Measurements from ENCODE around the gene LEKR1.

The LEKR1 gene

DNA sequence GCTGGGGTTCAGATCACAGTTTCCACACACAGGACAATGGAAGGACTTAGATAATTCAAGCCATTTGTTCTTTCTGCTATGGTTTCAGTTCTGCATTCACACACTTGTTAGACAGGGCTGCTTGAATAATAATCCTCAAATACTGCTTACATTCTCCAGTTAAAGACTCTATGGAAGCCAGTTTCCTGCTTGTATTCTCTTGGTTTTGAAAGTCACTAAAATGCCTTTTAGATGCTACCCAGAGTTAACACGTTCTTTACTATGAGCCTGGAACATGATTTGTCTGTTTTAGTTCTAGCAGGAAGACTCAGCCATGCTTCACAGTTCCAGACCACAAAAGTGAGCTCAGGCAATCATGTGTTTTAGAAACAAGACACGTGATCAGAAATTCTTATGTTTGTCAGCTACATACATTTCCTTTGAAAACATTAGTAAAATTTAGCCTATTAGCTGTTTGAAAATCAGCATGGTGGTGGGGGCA, 152.4 kb downstream of the LEKR1 start:
- DNase-seq (ENCODE audit: low read depth, low spot score) = no peak

DNA sequence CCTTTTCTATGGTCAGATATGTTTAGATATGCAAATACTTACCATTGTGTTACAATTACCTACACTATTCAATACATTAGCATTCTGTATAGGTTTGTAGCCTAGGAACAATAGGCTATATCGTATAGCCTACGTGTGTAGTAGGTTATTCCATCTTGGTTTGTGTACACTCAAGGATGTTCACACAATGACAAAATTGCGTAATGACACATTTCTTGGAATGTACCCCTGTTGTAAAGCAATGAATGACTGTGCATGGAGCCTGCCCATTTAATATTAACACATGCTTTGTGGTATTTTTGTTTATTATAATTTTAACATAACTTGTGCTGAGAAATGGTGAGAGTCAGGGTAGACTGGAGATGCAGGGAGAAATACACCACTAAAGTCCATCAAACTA, 154.9 kb downstream of the LEKR1 start:
- DNase-seq (ENCODE audit: low read depth, low spot score) = no peak

DNA sequence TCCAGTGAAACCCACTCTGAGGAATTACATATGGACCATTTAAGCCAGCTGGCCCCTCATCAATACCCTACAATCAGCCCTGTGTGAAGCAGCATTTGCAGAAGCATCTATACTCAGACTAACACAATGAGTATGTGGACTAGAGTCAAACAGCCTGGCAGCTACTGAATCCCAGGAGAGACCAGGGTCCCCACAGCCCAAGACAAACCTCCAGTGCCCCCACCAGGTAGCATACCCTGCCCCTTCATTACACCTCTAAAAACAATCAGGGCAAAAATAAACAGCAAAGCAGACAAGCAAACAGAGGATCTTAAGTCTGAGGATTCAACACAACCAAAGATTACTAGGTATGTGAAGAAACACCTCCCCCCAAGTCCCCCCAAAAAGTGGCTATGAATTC, 157.4 kb downstream of the LEKR1 start:
- no peak for DNase-seq (ENCODE audit: low read depth, low spot score)

DNA sequence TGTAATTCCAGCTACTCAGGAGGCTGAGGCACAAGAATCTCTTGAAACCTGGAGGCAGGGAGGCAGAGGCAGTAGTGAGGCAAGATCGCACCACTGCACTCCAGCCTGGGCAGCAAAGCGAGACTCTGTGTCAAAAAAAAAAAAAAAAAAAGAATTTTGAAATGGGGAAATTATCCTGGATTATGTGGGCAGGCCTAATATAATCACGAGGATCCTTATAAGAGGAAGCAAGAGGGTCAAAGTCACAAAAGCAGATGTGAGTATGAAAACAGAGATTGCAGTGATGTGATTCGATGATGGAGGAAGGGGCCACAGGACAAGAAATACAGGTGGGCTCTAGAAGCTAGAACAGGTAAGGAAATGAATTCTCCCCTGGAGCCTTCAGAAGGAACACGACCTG, 159.6 kb downstream of the LEKR1 start:
- DNase-seq (ENCODE audit: low read depth, low spot score) = no peak

DNA sequence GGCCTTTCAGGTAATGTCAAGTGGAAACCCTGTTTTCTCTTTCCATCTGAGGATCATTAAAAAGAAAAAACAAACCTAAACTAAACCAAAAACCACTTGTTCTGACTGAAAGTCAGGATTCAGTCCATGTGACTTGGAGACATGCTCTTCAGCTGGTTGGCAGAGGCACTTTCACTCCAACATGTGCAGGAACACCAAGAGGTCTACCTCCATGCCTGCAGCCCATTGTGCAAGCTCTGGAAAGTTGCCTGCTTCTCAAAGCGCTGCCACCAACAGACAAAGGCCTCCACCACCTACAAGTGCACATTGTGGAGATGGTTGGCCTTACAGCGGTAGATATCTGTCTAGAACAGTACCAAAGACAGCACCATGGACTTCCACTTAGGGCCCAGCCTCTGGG, 161.8 kb downstream of the LEKR1 start:
- no peak for DNase-seq (ENCODE audit: low read depth, low spot score)

DNA sequence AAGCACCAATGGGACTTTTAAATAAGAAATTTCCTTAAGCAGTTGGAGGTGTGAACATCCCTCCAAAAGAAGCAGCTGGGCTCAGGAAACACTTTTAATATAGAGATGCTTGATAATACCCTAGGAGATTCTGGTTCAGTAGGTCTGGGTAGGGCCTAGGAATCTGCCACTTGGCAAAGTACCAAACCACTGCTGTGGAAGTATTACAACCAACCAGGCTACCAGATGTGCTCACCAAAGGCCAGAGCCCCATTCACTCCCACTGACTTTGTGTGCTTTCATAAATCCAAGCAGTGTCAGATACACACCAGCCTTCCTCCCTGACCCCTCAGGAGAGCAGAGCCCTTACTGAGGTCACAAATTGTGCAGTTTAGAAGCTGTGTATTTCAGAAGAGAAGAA, 171.2 kb downstream of the LEKR1 start:
- peak; percentile 21 for DNase-seq (ENCODE audit: low read depth, low spot score)

DNA sequence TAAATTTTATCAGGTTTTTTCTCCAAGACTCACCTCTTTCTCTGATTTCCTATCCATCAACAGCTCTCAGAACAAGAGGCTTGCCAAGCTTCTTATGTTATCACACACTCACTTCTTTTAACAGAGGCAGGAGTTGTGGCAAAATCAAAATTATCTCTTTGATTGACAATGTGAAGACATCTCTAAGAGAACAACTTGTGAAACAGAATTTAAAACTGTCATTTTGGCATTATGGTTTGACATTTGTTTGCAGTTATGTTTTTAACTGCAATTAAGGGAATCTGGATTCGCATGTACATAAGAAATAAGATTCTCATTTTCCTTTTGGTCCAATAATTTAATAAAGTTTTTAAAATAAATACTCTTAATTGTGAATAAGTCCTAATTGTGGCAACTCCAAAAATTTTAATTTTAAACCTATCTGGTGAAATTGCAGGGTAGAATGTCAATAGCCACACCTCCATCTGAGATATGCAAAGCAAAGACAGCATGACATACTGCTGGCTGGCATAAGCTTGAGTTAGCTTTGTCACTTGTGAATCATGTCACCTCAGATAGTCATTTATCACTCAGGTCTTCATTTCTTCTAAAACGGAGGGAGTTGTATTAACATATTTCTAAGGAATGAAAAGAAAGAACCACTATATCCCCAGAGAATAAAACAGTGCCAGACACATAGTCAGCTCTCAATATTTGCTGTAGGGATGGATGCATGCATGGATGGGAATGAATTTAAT, 175.2 kb downstream of the LEKR1 start:
- DNase-seq (ENCODE audit: low read depth, low spot score) = no peak

DNA sequence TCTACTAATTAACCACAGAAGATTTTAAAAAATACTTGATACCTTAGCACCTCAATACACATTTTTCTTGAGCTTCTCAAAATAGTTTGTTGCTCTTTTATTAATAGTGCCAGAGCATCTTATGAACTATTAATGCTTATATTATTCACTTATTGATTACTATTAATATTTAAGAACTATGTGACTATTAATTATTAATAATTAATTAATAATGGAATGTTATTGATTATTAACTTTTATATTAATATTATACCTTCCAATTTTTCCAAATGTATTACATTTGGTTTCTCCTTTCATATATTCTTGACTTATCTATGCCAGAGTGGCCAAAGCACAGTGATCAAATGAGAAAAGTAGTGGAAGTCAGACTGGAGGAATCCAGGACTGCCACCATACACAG, 195.5 kb downstream of the LEKR1 start:
- DNase-seq (ENCODE audit: low read depth, low spot score) = no peak

DNA sequence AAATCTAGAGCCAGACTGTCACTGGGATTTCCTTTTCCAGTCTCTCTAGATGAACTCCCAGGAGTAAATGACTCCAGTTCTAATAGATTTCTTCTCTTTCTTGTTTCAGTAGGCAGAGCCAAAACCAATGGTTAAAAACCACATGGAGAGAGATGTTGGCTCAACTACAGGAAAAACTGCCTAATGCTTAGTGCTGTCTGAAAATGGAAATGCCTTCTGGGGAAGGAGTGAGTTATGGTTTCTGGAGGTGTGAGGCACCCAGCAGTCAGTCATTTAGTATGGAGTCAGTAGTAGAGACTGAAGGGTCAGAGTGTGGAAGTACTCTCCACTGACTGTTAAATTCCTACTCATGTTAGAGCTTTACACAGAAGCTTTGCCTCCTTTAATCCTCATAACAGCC, 197.1 kb downstream of the LEKR1 start:
- no peak for DNase-seq (ENCODE audit: low read depth, low spot score)

DNA sequence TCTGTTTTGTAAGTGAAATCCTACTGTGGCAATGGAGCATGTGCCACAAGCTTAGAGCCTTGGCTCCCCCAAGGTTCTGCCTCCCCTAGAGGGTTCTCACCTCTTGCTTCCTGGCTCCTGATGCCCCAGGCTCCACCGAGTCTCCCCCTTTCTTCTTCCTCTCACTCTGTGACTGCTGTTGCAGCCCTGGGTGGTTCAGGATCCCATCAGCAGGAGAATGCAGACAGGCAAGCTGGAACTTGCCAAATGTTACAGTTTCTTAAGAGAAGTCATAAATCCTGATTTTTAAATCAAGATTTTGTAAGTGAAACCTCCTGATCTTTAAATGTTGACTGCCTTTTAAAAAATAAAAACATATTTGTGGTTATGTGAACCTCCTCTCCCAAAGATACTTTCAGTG, 199.9 kb downstream of the LEKR1 start:
- DNase-seq (ENCODE audit: low read depth, low spot score) = no peak

DNA sequence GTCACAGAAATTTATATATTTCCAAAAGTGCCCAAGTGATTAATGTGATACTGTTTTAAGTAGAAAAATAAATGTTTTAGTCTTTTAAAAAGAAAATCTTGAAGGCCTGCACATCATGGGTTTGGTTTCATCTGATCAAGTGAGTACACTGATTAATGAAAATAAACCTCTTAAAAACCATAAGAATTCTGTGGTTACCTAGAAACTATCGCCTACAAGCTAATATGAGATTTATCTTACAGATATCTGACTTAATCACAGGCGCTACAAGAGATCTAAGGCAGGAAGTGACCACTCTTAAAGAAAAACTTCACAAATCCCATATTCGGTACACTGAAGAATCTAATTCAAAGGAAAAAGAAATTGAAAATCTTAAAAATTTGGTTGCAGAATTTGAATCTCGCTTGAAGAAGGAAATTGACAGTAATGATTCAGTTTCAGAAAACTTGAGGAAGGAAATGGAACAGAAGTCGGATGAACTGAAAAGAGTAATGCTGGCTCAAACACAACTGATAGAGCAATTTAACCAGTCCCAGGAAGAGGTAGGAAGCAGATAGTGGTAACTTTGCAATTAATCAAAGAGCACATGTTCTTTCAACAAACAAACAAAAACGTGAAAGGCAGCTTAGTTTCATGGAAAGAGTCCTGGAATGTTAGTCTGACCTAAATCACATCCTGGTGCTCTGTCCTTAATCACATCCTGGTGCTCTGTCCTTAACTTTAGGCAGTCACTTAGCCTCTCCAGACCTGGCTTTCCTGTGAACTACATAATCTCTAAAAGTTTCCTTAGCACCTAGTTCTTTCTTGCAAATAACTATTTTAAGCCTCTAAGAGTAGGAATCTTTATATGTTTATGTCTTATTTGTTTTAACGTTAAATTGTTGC, 201.9 kb downstream of the LEKR1 start:
- DNase-seq (ENCODE audit: low read depth, low spot score) = no peak

DNA sequence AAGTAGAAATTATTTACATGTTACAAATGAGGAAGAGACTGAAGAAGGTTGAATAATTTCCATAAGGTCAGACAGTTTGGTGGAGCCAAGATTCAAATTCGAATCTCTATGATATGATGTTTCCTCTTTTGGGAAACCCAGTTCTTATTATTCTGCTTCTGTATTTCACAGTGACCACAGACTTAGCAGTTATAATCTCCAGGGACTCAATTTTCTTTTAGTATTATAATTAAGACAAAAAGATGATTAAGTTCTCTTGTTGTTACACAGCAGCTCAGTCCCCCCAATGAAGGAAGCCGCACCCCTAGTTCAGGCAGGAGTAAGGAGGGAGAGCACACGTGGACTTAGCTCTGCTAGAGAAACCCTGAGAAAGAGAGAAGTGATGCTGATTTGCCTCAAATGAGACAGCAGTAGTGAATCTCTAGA, 203.2 kb downstream of the LEKR1 start:
- DNase-seq (ENCODE audit: low read depth, low spot score) = no peak

DNA sequence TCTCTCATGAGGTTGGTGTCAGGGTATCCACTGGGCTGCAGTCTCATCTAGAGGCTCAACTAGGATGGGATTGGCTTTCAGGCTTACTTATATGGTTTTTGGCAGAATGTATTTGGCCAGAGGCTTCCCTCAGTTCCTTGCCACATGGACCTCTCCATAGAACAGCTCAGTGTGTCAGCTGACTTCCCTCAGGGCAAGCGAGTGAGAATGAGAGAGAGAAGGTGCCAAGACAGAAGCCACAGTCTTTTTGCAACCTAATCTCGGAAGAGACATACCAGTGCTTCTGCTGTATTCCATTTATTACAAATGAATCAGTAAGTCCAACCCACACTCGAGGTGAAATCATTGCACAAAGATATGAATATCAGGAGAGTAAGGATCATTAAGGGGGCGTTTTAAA, 204.6 kb downstream of the LEKR1 start:
- no peak for DNase-seq (ENCODE audit: low read depth, low spot score)

DNA sequence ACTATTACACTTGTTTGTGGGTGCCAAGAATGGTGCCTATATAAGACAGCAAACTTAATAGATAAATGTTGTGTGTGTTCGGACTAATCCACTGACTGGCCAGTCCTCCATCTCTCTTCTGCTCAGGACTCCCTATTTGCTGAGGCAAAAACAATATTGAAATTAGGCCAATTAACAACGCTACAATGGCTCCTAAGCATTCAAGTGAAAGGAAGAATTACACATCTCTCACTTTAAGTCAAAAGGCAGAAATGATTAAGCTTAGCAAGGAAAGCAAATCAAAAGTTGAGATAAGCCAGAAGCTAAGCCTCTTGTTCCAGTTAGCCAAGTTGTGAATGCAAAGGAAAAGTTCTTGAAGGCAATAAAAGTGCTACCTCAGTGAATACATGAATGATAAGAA, 206.8 kb downstream of the LEKR1 start:
- DNase-seq (ENCODE audit: low read depth, low spot score) = no peak

DNA sequence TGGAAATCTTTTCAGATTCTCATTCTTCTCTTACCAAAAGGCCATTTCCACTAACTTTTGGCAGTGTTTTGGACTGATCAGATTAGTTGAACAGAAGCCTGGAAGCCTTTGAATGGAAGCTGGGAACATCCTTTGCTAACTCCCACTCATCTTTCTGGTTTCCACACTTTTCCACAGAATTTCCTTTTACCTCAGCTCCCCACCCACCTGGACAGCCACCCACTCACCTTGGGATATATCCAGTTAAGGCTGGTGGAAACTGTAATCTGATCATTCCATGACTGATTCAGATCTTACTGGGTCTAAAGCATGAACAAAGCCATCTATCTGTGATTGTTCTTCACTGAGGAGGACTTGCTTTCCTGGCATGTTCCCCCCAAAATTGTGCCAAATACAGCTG, 214.3 kb downstream of the LEKR1 start:
- no peak for DNase-seq (ENCODE audit: low read depth, low spot score)

DNA sequence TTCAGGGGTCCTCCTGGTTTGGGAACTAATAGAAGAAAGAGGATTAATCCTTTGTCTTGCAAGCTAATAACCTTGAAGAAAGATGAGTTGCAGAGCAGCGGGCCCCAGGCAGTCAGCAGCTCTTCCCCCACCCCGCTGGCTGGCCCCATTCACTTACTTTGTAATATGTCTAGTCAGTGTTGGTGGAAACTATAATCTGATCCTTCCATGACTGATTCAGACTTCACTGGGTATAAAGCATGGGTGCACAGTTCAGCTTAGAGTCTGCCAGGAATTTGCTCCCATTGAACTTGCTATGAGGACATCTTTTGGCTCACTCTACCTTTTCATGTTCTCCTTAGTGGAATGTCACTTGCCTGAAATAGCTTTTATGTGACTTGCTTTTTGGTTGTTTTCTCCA, 216.1 kb downstream of the LEKR1 start:
- no peak for DNase-seq (ENCODE audit: low read depth, low spot score)

DNA sequence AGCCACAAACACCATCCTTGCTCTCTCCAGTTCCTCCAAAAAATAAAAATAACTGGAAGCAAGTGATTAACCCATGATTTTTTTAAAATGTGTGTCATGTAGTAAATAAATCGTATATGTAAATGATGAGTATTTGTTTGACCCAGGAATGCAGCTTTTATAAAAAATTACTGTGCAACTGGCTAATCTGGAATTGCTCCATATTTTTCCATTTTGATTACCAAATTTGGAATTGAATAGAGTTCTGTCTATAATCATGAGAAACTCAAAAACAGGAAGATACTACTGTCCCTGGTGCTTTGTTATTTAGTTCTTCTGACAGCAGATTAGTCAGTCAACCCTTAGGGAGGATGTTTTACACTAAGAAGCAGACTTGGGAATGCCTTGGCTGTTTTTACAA, 217.6 kb downstream of the LEKR1 start:
- DNase-seq (ENCODE audit: low read depth, low spot score) = no peak

DNA sequence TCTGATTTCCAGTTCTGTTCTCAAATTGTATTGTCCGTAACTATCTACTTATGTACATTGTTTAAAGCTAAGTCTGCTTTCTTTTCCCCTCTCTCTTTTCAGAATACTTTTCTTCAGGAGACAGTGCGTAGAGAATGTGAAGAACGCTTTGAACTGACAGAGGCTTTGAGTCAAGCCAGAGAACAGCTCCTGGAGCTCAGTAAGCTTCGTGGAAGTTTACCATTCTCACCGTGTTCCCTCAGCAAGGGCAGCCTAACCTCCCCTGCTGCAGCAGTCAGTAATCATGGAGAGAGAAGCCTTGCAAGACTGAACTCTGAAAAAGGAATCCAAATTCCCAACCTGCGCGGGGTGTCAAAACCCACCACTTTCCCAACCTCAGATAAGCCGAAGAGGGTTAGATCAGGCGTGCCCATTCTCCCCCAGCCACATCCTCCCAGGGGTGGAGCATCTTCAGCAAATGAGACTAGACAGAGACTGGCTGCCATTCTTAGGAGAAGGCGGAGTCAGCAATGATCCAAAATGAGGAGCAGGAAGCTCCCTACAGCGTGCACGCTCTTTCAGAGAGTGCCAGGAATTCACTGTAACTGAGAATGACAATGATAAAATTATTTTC, 219.2 kb downstream of the LEKR1 start:
- DNase-seq (ENCODE audit: low read depth, low spot score) = no peak

DNA sequence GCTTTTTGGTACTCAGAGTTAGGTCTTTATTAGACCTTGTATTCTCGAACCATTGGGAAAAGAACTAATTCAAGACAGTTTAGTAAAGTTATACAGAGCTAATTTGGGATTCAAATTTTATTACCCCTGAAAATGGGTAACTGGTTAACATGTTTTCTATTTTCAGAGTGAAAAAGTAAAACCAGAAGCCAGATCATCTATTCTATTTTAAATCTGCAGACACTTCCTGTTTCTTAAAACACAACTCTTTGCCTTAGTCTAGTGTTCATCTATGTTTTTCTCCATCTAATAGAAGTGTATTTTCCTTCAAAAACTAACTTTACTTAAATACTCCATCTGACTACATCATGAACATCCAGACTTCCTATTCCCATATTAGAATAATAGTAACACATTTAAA, 220.4 kb downstream of the LEKR1 start:
- DNase-seq (ENCODE audit: low read depth, low spot score) = no peak

DNA sequence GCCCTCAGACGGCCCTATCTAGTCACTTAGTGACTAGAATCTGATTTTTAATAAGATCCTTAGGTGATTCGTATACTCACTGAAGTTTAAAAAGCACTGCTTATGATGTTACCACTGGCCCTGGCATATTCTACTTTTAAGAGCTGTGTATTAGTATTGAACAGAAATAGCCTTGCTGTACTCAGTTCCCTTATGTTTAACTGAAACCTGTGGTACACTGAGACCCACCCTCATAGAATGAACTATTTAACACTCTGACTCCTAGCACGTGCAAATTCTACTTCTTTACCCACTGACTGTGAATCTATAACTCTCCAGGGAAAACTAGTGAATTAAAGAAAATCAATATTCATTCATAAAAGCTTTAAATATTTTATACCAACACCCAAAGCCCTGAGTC, 224.9 kb downstream of the LEKR1 start:
- DNase-seq (ENCODE audit: low read depth, low spot score) = no peak

DNA sequence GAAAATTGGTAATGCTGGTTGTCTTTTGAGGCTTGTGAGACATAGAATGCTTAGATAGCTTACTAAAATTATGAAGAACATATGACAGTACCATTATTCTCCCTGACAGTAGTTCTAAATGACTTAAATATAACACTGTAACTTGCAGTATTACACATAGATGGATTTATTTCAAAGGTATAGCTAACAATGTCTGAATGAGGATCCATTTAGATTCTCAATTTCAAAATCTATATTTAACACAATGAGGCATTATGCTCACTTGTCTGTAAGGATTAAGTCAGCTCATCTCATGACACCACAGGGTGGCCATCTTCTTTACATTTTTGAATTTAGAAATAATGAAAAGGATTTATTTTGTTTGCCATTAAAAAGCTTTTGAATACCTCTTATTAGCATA, 225.4 kb downstream of the LEKR1 start:
- no peak for DNase-seq (ENCODE audit: low read depth, low spot score)

DNA sequence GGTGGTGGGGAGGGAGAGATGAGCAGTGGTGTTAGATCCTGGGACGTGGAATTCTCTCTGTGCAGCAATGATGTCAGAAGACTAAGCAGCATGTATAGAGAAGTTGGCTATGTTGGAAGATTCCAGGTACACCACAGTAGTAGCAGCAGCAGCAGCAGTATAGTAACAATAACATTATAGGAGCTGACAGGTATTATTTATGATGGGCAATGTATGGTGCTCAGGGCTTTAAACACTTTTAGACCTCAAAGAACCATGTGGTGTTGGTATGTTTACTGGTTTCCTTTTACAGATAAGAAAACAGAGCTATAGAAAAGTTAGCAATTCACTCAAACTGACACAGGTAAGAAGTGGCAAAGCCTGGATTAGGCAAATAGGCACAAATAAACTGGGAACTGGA, 229.9 kb downstream of the LEKR1 start:
- DNase-seq (ENCODE audit: low read depth, low spot score) = no peak
